ENCODE results near the gene SLC10A7.

GRCh38 chr4:146244496-146244895 lies 277.2 kb downstream of the SLC10A7 start:
- no peak for TF ChIP-seq CTCF (IDR thresholded peaks at IDR 0.05)
- no peak for TF ChIP-seq POLR2AphosphoS5 (IDR thresholded peaks at IDR 0.05)
